K562 (cell line): Measurements from ENCODE around the gene EFNA2. TPM values are rescaled to one million over a fixed set of nuclear protein-coding genes. Genes with fewer than 3 reads are reported as not detected.
A peak's percentile ranks its signal among the peaks of the same experiment; 100 is the strongest.

Source experiments
- CGGBP1 ChIP-seq: fragments of 250-450 bp; sonication (Bioruptor Pico); IDR thresholded peaks from 2 replicates; pipeline ENCODE4 v1.9.0; 2021; ENCODE audit warnings: mild to moderate bottlenecking
- MGA ChIP-seq: fragments of 450-650 bp; IDR thresholded peaks from 2 replicates; pipeline ENCODE4 v1.6.1; 2016; ENCODE audit warnings: mild to moderate bottlenecking, moderate library complexity
- SUPT5H ChIP-seq: fragments of 450-650 bp; IDR thresholded peaks from 2 replicates; pipeline ENCODE4 v1.6.1; 2016
- TCF3 ChIP-seq: sonication (generic); formaldehyde crosslinking; IDR thresholded peaks from 2 replicates; pipeline ENCODE4 v1.4.0; 2020; ENCODE audit warnings: mild to moderate bottlenecking, missing genetic modification reagents
- THAP7 ChIP-seq: fragments of 250-450 bp; sonication (Bioruptor Pico); IDR thresholded peaks from 2 replicates; pipeline ENCODE4 v1.5.0; 2021
- ZNF407 ChIP-seq: fragments of 450-650 bp; IDR thresholded peaks from 2 replicates; pipeline ENCODE4 v1.6.1; 2016; ENCODE audit warnings: low read depth
- ZNF431 ChIP-seq: sonication (generic); formaldehyde crosslinking; IDR thresholded peaks from 2 replicates; pipeline ENCODE4 v1.8.0; 2022; ENCODE audit warnings: mild to moderate bottlenecking, missing genetic modification reagents
- polyA plus RNA-seq, 8 experiments: library from polyadenylated mRNA; depleted of rRNA in 4 of 8; stranded (reverse) in 5 of 8; unstranded in 3 of 8; fragments of >200 nt; fragmentation: Nextera tagmentation in 2 of 8; fragmentation: Illumina TruSeq in 1 of 8; extraction: Ambion mirVana in 2 of 8; extraction: Trizol in 1 of 8; gene quantifications; 2 replicates each; pipeline versions ENCODE4 v1.2.1 to v1.2.3, GENCODE V29; 2011 to 2014; ENCODE audit warnings: inconsistent platforms in 1 of 8, missing spikeins in 1 of 8
- total RNA-seq, 7 experiments: library from RNA; depleted of rRNA in 6 of 7; stranded (reverse); fragments of >200 nt in 6 of 7; fragmentation: Illumina TruSeq in 2 of 7; extraction: Trizol in 2 of 7; gene quantifications; 2 replicates each; pipeline versions ENCODE4 v1.2.1 to v1.2.3, GENCODE V29; 2011 to 2021; ENCODE audit warnings: low replicate concordance in 1 of 7

The EFNA2 gene
- total and polyA plus RNA-seq, 9 of the 15 experiments (the other 6 are each of a cell fraction or from before 2014, with no cell fraction given): 0.11 to 0.44 (median 0.15) TPM; not detected in 6

- no peak for TF ChIP-seq ZNF407
- TF ChIP-seq THAP7: no peak
- peak; percentile 91 for TF ChIP-seq SUPT5H
- no peak for TF ChIP-seq TCF3 (CRISPR knock-in tag)
- TF ChIP-seq ZNF431 (CRISPR knock-in tag): no peak
- TF ChIP-seq MGA: no peak
- TF ChIP-seq CGGBP1 (CRISPR knock-in tag): no peak
Observed at GRCh38 chr19:1259206-1259875, 26.3 kb upstream of the EFNA2 start (continued).
